Myocyte (in vitro differentiated cells): ENCODE data around the gene NLGN2. TPM values are rescaled to one million over a fixed set of nuclear protein-coding genes. Genes with fewer than 3 reads are reported as not detected.

Experiments
- DNase-seq: peaks from one replicate; pipeline ENCODE4 v3.0.0-alpha.2; 2012; ENCODE audit warnings: low read depth
- total RNA-seq: library from RNA; depleted of rRNA; stranded (reverse); fragments of >200 nt; gene quantifications from 2 replicates; pipeline ENCODE4 v1.2.3, GENCODE V29; 2014

The NLGN2 gene
- total RNA-seq, 1 donor from 2014 or later: 5.7 TPM

DNA sequence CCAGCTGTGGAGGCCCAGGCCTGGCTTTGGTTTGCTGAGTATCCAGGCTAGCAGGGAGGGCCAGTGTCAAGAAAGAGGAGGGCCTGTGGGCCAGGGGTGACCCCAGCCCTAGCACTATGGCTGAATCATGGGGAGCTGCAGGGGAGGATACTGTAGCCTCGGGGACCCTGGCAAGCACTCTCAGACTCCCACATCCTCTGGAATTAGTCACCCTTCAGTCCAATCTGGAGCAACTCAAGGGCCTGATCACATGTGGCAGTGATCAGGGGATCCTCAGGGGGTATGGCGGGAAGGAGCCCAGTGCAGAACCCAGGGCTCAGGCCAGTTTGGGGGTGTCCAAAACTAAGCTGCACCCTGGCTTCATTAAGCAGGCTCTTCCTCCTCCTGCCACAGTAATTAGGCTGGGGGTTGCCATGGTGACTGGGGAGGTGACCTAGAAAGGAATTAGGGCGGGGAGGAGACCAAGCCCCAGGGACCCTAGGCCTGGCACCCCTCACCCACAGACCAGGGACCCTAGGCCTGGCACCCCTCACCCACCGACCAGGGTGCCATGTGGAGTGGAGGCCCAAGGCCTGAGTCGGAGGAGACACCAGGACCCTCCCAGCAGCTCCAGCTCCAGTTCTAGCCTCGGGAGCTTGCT is 5.8 kb downstream of the NLGN2 start:
- no peak for DNase-seq

DNA sequence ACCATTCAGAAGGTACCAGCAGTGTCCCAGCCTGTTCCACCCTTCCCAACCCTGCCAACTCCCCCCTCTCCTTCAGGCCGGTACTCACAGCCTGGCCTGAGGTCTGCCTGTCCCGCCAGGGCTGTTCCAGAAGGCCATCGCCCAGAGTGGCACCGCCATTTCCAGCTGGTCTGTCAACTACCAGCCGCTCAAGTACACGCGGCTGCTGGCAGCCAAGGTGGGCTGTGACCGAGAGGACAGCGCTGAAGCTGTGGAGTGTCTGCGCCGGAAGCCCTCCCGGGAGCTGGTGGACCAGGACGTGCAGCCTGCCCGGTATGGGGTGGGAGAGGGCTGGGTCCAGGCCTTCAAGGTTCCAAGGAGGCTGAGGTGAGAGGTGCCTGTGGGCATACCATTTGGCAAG is 7.2 kb downstream of the NLGN2 start:
- no peak for DNase-seq

GRCh38 chr17:7415784-7416183 is 8.1 kb downstream of the NLGN2 start:
- no peak for DNase-seq

DNA sequence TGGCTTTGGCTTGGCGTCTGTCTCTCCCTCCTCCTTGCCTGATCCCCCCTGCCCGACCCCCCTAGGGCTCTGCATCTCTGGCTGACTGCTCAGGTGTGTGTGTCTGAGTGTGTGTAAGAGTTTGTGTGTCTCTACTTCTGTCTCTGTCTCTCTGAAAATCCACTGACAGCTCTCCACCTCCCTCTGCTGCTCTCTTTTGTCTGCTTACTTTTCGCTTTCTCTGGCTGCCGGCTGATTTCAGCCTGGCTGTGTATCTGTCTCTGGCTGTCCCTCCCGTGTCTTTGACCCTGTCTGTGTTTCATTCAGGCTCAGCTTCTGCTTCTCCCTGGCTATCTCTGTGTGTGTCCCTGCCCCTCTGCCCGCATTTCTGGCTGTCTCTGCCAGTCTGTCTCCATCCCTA is 8.7 kb downstream of the NLGN2 start:
- no peak for DNase-seq

DNA sequence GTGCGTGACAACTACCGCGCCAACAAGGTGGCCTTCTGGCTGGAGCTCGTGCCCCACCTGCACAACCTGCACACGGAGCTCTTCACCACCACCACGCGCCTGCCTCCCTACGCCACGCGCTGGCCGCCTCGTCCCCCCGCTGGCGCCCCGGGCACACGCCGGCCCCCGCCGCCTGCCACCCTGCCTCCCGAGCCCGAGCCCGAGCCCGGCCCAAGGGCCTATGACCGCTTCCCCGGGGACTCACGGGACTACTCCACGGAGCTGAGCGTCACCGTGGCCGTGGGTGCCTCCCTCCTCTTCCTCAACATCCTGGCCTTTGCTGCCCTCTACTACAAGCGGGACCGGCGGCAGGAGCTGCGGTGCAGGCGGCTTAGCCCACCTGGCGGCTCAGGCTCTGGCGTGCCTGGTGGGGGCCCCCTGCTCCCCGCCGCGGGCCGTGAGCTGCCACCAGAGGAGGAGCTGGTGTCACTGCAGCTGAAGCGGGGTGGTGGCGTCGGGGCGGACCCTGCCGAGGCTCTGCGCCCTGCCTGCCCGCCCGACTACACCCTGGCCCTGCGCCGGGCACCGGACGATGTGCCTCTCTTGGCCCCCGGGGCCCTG is 9.5 kb downstream of the NLGN2 start:
- DNase-seq: no peak

DNA sequence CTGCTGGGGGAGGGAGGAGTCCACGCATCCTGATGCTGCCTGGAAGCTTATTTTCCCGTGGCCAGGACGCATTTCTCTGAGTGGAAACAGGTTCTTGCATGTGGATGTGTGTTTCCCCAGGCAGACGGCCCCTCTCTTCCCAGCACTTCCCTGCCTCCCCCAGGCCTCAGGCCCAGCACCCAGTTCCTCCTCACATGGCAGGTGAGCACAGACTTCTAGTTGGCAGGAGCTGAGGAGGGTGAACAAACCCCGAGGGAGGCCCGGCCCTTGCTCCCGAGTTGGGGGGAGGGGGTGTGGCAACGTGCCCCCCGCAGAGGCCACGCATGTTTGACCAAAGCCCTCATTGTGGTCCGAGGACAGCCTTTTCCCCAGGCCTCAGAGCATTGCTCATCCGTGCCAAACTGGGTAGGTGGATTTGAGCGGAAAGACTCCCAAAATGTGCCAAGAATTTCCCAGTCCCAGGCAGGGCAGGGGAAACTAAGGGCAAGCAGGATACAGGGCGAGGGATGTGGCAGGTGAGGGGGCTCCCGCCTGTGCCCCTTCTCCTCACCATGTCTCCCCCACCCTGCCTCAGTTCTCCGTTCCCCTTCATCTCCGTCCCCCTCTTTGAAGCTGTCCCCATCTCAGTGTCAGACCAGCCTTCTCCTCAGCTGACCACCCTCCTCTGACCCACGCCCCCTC is 11.0 kb downstream of the NLGN2 start:
- no peak for DNase-seq

DNA sequence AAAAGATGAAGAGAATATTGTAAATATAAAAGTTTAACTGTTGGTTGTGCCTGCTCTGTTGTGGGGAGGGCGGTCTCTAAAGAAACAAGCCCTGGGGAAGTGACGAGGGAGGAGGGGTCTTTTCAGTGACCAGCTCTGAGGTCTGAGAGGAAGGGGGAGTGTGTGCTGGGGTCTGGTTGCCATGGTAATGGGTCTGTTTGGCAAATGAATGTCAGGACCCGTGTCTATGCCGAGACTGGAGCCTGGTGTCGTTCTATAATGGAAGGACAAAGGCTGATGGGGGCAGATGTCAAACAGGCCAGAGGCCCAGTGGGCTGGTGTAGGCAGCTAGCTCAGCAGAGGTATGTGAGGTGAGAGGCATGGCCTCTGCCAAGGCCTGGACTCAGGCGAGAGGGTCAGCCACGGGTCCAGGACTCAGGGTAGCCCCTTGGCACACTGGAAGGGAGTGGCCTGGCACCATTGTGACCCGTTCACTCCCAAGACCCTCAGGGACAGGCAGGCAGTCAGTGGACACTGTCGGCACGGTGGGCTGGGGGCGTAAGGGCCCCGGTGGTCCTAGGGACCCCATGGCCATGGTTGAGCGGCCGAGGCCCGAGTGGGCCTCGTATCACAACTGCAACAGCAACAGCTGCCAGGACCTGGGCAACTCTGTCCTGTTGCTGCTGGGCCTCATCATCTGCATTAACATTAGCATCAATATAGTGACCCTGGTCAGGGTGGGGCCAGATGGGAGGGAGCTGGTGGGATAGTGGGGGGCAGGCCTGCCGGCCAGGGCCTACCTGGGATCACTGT is 12.4 kb downstream of the NLGN2 start, which contains the start of gene SPEM1:
Gene SPEM1 (plus strand): TSS at position 506 of the 792 bp plus-strand sequence. CDS start 61 bp downstream, at position 567.
- no peak for DNase-seq

DNA sequence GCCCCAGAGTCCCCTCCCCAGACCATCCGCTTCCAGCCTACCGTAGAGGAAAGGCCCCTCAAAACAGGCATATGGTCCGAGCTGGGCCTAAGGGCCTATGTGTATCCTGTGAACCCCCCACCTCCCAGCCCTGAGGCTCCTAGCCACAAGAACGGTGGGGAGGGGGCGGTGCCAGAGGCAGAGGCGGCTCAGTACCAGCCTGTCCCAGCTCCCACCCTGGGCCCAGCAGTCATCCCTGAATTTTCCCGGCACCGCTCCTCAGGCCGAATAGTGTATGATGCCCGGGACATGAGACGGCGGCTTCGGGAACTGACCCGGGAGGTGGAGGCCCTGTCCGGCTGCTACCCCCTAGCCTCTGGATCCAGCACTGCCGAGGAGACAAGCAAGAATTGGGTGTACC is 13.5 kb downstream of the NLGN2 start:
- DNase-seq: no peak

DNA sequence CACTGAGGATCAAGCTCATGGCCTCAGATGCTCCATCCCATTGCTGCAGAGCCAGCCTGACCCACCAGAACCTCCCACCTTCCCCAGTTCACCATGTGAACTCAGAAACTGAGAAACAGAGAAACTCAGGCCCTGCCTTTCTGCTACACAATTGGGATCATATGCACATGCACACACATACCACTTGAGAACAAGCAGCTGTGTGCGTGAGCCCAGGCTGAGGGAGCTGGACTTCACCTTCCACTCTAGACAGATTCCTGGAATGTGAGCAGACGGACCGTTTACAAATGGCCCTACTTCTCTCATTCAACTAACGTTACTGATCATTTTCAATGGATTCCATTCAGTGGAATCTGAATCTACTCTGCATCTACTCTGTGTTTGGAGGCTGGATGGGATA is 16.0 kb downstream of the NLGN2 start:
- no peak for DNase-seq

- DNase-seq: no peak
These were observed 17.7 kb downstream of the NLGN2 start, which contains the start of gene SPEM2 for GRCh38 chr17:7425316-7425715. Gene SPEM2, plus strand, starts transcription at chr17:7425616. Its CDS starts 73 bp downstream, at chr17:7425689.

- no peak for DNase-seq
These were observed 18.1 kb downstream of the NLGN2 start for GRCh38 chr17:7425756-7426155.

- DNase-seq: no peak
These were observed 18.7 kb downstream of the NLGN2 start for GRCh38 chr17:7426203-7426863.

- no peak for DNase-seq
These were observed 19.3 kb downstream of the NLGN2 start for GRCh38 chr17:7426896-7427489.

DNA sequence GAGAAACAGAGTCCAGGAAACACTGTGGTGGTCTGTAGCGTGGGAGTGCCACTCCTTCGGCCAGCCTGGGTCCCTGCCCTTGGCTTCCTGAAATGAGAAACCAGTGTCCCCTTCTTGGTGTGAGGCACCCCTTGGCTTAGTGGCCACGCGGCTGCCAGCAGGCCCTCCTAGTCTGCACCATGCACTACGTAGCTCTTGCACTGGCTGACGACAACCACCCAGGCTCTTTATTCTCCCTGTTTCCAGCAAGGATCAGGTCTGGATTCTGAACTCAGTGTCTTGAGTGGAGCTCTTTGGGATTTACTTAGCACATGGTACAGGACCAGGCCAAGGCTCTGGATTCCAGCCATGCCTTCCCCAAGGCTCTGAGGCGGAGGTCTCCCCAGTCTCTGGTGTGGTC is 19.9 kb downstream of the NLGN2 start:
- DNase-seq: no peak

- DNase-seq: no peak
These were observed 20.9 kb downstream of the NLGN2 start, which contains the start of gene SPEM3 for GRCh38 chr17:7428557-7428956. Gene SPEM3, plus strand, starts transcription at chr17:7428857. Its CDS starts 46 bp downstream, at chr17:7428903.

GRCh38 chr17:7429722-7430121 is 22.1 kb downstream of the NLGN2 start:
- no peak for DNase-seq

- DNase-seq: no peak
These were observed 23.6 kb downstream of the NLGN2 start for GRCh38 chr17:7431231-7431630.

DNA sequence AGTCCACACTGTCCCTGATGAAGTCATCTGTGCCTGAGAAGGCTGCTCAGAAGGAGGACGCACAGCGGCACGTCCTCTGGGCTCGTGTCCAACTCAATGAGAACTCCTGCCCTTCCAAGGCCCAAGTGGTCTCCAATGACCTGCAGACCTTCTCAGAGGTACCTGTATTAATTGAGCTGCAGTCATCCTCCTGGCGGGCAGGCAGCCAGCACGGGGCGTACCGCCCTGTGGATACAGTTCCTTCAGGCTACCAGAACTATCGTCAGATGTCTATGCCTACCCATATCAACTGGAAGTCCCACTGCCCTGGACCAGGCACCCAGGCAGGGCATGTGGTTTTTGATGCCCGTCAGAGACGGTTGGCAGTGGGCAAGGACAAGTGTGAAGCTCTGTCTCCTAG is 24.7 kb downstream of the NLGN2 start:
- DNase-seq: no peak

- no peak for DNase-seq
These were observed 28.3 kb downstream of the NLGN2 start for GRCh38 chr17:7435676-7436555.
